RWPE1 (cell line): ENCODE data around the gene BGN.

Experiments used
- CTCF ChIA-PET: fragments of 350-600 bp; sonication (Branson Sonifier 250); formaldehyde crosslinking; extraction: SDS; loops from one replicate; lab custom pipeline; 2021; lab: Yijun Ruan, JAX
- POLR2A ChIA-PET: fragments of 400-600 bp; formaldehyde crosslinking; extraction: SDS; loops from one replicate; lab custom pipeline; 2020; ENCODE audit warnings: antibody characterized with exemption; ENCODE audit not compliant: low non-redundant PET; lab: Yijun Ruan, JAX
- DNase-seq: peaks from one replicate; pipeline ENCODE4 v3.0.0; 2012; ENCODE audit warnings: low spot score
- H3K27ac ChIP-seq: fragments of 450-650 bp; 2 replicates; pipeline ENCODE4 v1.5.1; 2017
- CTCF ChIP-seq: fragments of 450-650 bp; conservative IDR thresholded peaks from 2 replicates; pipeline ENCODE4 v1.5.1; 2017; ENCODE audit warnings: low read depth, mild to moderate bottlenecking

BGN gene

GRCh38 chrX:153517423-153517822, 22.6 kb downstream of the BGN start, which contains the start of gene ATP2B3:
Gene ATP2B3, plus strand, starts transcription at chrX:153517642. Its CDS starts 18,606 bp downstream, at chrX:153536248.
- H3K27ac ChIP-seq, result no peak within 1 kb of the TSS
- POLR2A ChIA-PET, result no interaction called here
- no peak for DNase-seq
- no peak for TF ChIP-seq CTCF
- CTCF ChIA-PET, result no interaction called here

- no peak overlapping the region for H3K27ac ChIP-seq
- no peak for DNase-seq
- ChIA-PET CTCF (no interaction called here), POLR2A (no interaction called here)
- no peak for TF ChIP-seq CTCF
Measured at GRCh38 chrX:153517946-153518834, 23.4 kb downstream of the BGN start.

- POLR2A ChIA-PET, result no interaction called here
- peak; percentile 16 for DNase-seq
- CTCF ChIA-PET, result no interaction called here
- no peak for TF ChIP-seq CTCF
- no peak overlapping the region for H3K27ac ChIP-seq
Measured at GRCh38 chrX:153519569-153520286, 24.9 kb downstream of the BGN start.

GRCh38 chrX:153520287-153520917, 25.6 kb downstream of the BGN start:
- DNase-seq, result no peak
- POLR2A ChIA-PET, result no interaction called here
- no peak overlapping the region for H3K27ac ChIP-seq
- no peak for TF ChIP-seq CTCF
- CTCF ChIA-PET, result no interaction called here

- CTCF ChIA-PET, result no interaction called here
- no peak for TF ChIP-seq CTCF
- DNase-seq, result no peak
- H3K27ac ChIP-seq, result no peak overlapping the region
- POLR2A ChIA-PET, result no interaction called here
Measured at GRCh38 chrX:153521034-153521433, 26.3 kb downstream of the BGN start.

GRCh38 chrX:153522259-153522658, 27.5 kb downstream of the BGN start:
- no peak for DNase-seq
- ChIA-PET CTCF (no interaction called here), POLR2A (no interaction called here)
- H3K27ac ChIP-seq, result no peak overlapping the region
- no peak for TF ChIP-seq CTCF
